22Rv1 (cell line): Measurements from ENCODE around the gene PHACTR1.
A peak's percentile ranks its signal among the peaks of the same experiment; 100 is the strongest.

Source experiments
- H3K27ac ChIP-seq: fragments of 450-650 bp; 2 replicates; pipeline ENCODE4 v1.5.1; 2017
- ZFX ChIP-seq: fragments of 450-650 bp; IDR thresholded peaks from 2 replicates; pipeline ENCODE4 v1.6.1; 2017; ENCODE audit warnings: antibody characterized with exemption, borderline replicate concordance
- TF ChIP-seq, protein P1 (sequence below): fragments of 450-650 bp; IDR thresholded peaks from 2 replicates; pipeline ENCODE4 v1.5.1; 2017; ENCODE audit warnings: mild to moderate bottlenecking

Gene PHACTR1

DNA sequence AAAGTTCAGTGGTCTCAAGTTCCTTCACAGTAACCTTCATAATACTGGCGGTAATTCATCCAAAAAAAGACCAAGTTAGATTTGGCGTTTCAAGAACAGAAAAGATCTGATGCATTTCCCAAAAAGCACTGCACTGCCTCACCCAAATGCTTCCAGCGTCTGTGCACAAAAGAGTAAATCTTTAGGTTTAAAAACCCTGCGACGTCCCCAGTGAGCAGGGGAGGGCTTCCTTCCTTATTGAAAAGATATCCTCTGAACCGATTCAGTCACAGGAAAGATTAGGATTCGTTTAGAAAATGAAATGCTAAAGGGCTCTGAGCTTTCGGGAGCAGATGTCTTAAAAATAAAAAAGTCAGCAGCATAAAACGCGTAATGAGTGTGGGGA, 611.1 kb downstream of the PHACTR1 start:
- peak overlapping the region; percentile 83 for H3K27ac ChIP-seq
- TF ChIP-seq, protein P1, sequence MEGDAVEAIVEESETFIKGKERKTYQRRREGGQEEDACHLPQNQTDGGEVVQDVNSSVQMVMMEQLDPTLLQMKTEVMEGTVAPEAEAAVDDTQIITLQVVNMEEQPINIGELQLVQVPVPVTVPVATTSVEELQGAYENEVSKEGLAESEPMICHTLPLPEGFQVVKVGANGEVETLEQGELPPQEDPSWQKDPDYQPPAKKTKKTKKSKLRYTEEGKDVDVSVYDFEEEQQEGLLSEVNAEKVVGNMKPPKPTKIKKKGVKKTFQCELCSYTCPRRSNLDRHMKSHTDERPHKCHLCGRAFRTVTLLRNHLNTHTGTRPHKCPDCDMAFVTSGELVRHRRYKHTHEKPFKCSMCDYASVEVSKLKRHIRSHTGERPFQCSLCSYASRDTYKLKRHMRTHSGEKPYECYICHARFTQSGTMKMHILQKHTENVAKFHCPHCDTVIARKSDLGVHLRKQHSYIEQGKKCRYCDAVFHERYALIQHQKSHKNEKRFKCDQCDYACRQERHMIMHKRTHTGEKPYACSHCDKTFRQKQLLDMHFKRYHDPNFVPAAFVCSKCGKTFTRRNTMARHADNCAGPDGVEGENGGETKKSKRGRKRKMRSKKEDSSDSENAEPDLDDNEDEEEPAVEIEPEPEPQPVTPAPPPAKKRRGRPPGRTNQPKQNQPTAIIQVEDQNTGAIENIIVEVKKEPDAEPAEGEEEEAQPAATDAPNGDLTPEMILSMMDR: no peak
- no peak for TF ChIP-seq ZFX

DNA sequence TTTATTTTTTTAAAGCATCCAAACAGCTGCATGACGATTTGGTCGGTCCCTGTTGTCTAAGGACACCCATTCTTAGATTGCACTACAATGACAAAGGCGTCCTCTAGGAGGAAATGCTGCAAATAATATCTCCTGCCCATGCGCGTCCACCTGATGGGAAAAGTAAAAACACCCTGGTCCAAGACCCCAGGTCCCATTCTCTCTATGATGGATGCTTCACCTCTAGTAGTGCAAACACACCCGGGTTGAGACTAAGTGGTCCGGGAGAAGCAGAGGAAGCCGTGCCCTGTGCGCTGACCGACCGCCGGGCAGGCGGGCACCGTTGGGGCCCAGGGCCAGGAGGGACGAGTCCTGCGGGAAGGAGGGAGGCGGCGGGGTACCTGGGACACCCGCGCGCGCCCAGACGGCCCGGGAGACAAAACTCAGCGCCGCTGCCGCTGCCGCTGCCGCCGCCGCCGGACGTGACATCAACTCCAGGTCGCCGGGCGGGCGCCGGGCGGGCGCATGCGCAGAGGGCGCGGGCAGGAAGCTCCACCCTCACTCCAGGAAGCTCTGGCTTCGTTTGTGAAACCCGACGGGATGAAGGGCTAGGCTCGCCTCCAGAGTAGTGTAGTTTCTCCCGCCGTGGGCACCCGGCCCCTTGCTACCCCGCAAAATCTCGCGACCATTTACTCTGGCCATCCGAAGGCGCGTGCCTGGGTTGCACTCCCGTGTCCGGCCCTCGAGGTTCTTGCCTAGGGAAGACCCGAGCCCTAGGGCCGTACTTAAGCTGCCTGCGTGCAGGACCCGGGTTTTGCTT, 611.7 kb downstream of the PHACTR1 start, which contains the start of gene TBC1D7:
TBC1D7 (minus strand) TSS at position 462 of the 799 bp plus-strand sequence. CDS start 1,639 bp downstream, outside the sequence.
- TF ChIP-seq, protein P1: peak; percentile 15; the same call in 1 of the 2 replicates
- no peak for TF ChIP-seq ZFX
- H3K27ac ChIP-seq: peak within 1 kb of the TSS; percentile 83

DNA sequence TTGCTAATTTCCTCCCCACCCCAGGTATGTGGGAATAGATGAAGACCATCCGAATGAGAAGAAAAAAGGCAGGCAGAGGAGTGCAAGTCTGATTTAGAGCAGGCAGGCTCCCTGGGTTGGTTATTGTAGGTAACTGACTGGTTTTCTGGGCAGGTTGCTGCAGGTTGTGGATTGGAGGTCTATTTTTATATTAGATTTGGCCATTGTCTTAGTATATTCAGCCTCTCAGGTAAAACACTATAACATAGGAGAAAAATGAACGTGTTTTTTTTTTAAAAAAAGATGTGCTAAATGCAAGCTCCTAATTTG, 612.3 kb downstream of the PHACTR1 start:
- TF ChIP-seq ZFX: no peak
- TF ChIP-seq, protein P1: no peak
- H3K27ac ChIP-seq: peak overlapping the region; percentile 83

DNA sequence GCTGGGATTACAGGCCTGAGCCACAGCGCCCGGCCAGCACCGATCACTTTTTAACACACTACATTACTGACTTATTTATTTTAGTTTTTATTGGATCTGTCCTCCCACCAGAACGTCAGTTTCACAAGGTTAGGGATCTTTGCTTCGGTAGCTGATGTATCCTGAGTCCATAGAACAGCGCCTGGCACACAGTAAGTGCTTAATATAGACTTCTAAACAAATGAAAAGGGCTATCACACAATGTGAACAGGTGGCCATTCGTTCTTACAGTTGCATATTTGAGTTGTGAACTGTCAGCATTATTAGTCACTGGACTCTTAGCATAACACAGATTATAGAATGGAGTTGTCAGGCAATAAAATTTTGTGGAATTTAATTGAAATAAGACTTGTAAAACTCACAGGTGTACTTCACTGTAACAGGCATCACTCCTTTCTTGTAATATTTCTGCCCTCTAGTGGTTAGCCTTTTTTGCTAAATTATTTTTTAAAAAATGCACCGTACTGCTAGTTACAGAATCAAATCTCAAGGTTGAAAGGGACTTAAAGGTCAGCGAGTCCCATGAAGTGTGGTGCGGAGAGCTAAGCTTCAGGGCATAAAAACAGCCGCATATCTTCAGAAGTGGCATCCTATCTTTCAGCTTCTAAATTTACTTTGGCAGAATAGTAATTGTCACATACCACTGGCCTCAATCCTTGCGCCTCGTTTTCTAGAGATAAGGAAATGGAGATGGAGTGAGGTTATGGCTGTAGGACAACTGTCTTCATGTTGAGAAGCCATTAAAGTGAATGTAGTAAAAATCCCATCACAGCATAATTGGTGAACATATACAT, 615.2 kb downstream of the PHACTR1 start:
- H3K27ac ChIP-seq: no peak overlapping the region
- no peak for TF ChIP-seq ZFX
- TF ChIP-seq, protein P1: peak; percentile 77

DNA sequence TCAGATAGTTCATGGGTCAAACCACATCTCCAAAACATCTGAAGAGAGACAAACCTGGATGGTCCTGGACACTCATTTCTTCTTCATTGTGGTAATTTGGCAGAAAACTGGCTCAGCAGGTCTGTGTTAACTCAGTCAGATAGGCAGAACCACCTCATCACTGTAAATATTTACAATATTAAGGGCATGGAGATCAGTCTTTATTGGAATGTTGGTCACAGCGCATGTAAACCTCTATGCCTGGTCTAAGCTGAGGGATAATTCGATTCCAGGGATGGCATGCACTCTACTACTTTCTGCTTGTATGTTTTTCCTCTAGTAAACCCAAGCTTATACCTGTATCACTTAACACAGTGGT, 615.8 kb downstream of the PHACTR1 start:
- H3K27ac ChIP-seq: no peak overlapping the region
- no peak for TF ChIP-seq ZFX
- TF ChIP-seq, protein P1: no peak

DNA sequence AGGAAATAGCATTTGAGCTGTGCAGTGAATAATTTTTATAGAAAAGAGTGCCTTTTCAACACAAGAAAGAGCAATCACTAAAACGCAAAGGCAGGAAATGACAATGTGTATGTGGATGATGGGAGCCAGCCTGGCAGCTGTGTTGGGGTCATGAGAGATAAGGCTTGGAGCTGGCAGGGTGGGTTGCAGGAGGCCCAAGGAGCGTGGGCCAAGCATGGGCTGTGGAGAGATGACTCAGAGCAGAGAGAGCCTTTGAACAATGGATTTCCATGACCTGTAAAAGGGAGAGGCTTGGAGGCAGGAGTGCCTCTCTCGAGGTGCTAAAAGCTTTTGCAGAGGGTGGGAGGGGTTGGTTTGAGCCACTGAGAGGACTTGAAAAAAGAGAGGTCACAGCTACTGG, 618.4 kb downstream of the PHACTR1 start:
- TF ChIP-seq, protein P1: no peak
- no peak for TF ChIP-seq ZFX
- no peak overlapping the region for H3K27ac ChIP-seq

DNA sequence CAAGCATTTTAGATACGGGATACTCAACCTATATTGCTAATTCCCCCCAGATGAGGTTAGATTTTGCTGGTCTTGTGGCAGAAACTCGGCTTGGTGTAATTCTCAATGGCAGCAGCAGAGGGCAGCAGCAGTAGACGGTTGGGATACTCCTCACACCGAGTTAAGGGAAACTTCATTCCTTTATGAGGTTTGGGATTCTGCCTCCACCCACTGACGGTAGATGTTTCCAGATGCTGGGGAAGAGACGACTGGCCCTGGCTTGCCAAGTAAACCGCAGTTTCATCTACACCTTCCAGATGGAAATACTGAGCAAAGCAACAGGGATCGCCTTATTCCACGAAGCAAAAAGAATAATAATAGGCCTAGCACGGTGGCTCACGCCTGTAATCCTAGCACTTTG, 620.0 kb downstream of the PHACTR1 start:
- TF ChIP-seq, protein P1: peak; percentile 90
- no peak for TF ChIP-seq ZFX
- H3K27ac ChIP-seq: no peak overlapping the region
